ENCODE measurements around the gene LYST. TPM values are rescaled to one million over a fixed set of nuclear protein-coding genes. Genes with fewer than 3 reads are reported as not detected.
A peak's percentile ranks its signal among the peaks of the same experiment; 100 is the strongest.

The LYST gene
- total RNA-seq, 2 donors from 2014 or later: 21.9 to 41.7 TPM

GRCh38 chr1:235710687-235711086 is 156.0 kb downstream of the LYST start:
- H3K9me3 ChIP-seq: no peaks in the 10 kb centered on the region
- intact Hi-C loops (cut with DNase I): no loop called here
- no peaks in the 10 kb centered on the region for H3K36me3 ChIP-seq
- H3K4me3 ChIP-seq: no peak overlapping the region
- no peak overlapping the region for H3K27ac ChIP-seq
- no peak for DNase-seq (ENCODE audit: low spot score)
- H3K4me1 ChIP-seq (replicated peaks): peaks cover 4% of the 10 kb centered on the region
- TF ChIP-seq CTCF (IDR thresholded peaks at IDR 0.05): no peak
- TF ChIP-seq POLR2A (IDR thresholded peaks at IDR 0.05): no peak
- no peak for TF ChIP-seq POLR2AphosphoS5 (IDR thresholded peaks at IDR 0.05)
- WGBS: 52% methylated on average over 3 of the region's 3 CpGs
- no peaks in the 10 kb centered on the region for H3K27me3 ChIP-seq (replicated peaks; ENCODE audit: insufficient read depth)

- intact Hi-C loops (cut with DNase I): no loop called here
- no peak overlapping the region for H3K27ac ChIP-seq
- H3K9me3 ChIP-seq: no peaks in the 10 kb centered on the region
- DNase-seq (ENCODE audit: low spot score): no peak
- WGBS: 84% methylated on average over 11 of the region's 11 CpGs
- H3K36me3 ChIP-seq: no peaks in the 10 kb centered on the region
- no peaks in the 10 kb centered on the region for H3K4me1 ChIP-seq (replicated peaks)
- no peaks in the 10 kb centered on the region for H3K27me3 ChIP-seq (replicated peaks; ENCODE audit: insufficient read depth)
- no peak overlapping the region for H3K4me3 ChIP-seq
- TF ChIP-seq POLR2AphosphoS5 (IDR thresholded peaks at IDR 0.05) (no peak), CTCF (IDR thresholded peaks at IDR 0.05) (no peak), POLR2A (IDR thresholded peaks at IDR 0.05) (no peak)
Measured at GRCh38 chr1:235709018-235709417, 157.7 kb downstream of the LYST start.

- Histone ChIP-seq H3K4me1 (replicated peaks) (no peaks in the 10 kb centered on the region), H3K9me3 (no peaks in the 10 kb centered on the region), H3K27me3 (replicated peaks; ENCODE audit: insufficient read depth) (no peaks in the 10 kb centered on the region), H3K4me3 (no peak overlapping the region), H3K36me3 (no peaks in the 10 kb centered on the region), H3K27ac (no peak overlapping the region)
- no peak for DNase-seq (ENCODE audit: low spot score)
- TF ChIP-seq POLR2A (IDR thresholded peaks at IDR 0.05) (no peak), POLR2AphosphoS5 (IDR thresholded peaks at IDR 0.05) (peak; percentile 17), CTCF (IDR thresholded peaks at IDR 0.05) (no peak)
- 28% methylated on average over 4 of the region's 4 CpGs for WGBS
- intact Hi-C loops (cut with DNase I): no loop called here
Measured at GRCh38 chr1:235708390-235708962, 158.2 kb downstream of the LYST start.

- no peaks in the 10 kb centered on the region for H3K9me3 ChIP-seq
- H3K4me3 ChIP-seq: no peak overlapping the region
- H3K27me3 ChIP-seq (replicated peaks; ENCODE audit: insufficient read depth): no peaks in the 10 kb centered on the region
- H3K27ac ChIP-seq: no peak overlapping the region
- intact Hi-C loops (cut with DNase I): no loop called here
- WGBS: 81% methylated on average over 2 of the region's 2 CpGs
- TF ChIP-seq CTCF (IDR thresholded peaks at IDR 0.05): no peak
- TF ChIP-seq POLR2AphosphoS5 (IDR thresholded peaks at IDR 0.05): no peak
- TF ChIP-seq POLR2A (IDR thresholded peaks at IDR 0.05): no peak
- no peak for DNase-seq (ENCODE audit: low spot score)
- H3K4me1 ChIP-seq (replicated peaks): no peaks in the 10 kb centered on the region
- H3K36me3 ChIP-seq: no peaks in the 10 kb centered on the region
Measured at GRCh38 chr1:235703506-235703905, 163.2 kb downstream of the LYST start.

- no peak for DNase-seq (ENCODE audit: low spot score)
- TF ChIP-seq POLR2AphosphoS5 (IDR thresholded peaks at IDR 0.05) (no peak), CTCF (IDR thresholded peaks at IDR 0.05) (no peak), POLR2A (IDR thresholded peaks at IDR 0.05) (no peak)
- no peaks in the 10 kb centered on the region for H3K9me3 ChIP-seq
- H3K27ac ChIP-seq: no peak overlapping the region
- intact Hi-C loops (cut with DNase I): no loop called here
- H3K27me3 ChIP-seq (replicated peaks; ENCODE audit: insufficient read depth): no peaks in the 10 kb centered on the region
- no peaks in the 10 kb centered on the region for H3K4me1 ChIP-seq (replicated peaks)
- 78% methylated on average over 9 of the region's 9 CpGs for WGBS
- H3K4me3 ChIP-seq: no peak overlapping the region
- H3K36me3 ChIP-seq: no peaks in the 10 kb centered on the region
Measured at GRCh38 chr1:235702412-235702811, 164.3 kb downstream of the LYST start.

All from prostate gland (tissue), 2 donors.